ENCODE results near the gene RNF217.
A peak's percentile ranks its signal among the peaks of the same experiment; 100 is the strongest.
"Not testable (repeated sequence)": the region's sequence is repeated elsewhere in the genome, so short reads cannot be mapped to it uniquely, and the experiment has no call there.

The RNF217 gene

DNA sequence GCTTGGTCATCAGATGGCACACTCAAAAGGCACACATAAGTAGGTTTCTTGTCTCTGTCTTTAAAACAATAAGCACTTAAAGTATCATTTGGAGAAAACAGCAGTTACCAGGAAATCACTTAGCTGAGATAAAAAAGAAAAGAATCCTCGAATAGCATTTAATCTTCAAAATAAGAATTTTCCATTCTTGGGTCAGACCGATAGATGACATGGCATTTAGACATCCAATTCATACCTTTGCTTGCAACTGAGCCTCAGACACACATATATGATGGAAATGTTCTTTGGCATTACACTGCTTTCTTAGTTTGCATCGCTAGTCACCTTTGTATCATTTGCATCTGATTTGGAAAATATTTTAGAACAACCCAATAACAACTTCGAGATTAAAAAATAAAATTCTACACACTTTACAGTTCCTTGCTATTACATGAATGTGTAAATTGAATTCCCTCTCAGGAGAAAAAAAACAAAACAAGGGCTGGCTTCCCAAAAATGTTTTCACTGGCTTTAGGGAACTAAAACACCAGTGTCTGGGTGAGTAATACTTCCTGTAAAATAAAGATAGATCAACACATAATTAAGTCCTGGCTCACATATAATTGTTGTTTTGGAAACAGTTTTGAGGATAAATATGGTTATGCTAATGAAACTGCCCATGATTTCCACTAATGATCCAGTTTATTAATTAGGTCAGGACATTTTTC, 1.3 kb upstream of the RNF217 start:
- peak overlapping the region in 5 of 11 experiments; percentile 32 to 74 (median 67); a peak in 9 of 22 replicates for H3K27ac ChIP-seq
- TF ChIP-seq Cebpa-rat (IDR thresholded peaks at IDR 0.05): no peak
- H3K9me3 ChIP-seq (replicated peaks in 1 of 11): peaks cover 0 to 24% (median 17%) of the 10 kb centered on the region in 11 experiments; a peak in 18 of 22 replicates
- H3K4me1 ChIP-seq: peaks cover 0 to 70% (median 20%) of the 10 kb centered on the region in 10 experiments; a peak in 13 of 20 replicates
- H3K9ac ChIP-seq: peak overlapping the region in 3 of 11 experiments; percentile 2 to 43 (median 10); a peak in 3 of 22 replicates
- H3K27me3 ChIP-seq: no peaks in the 10 kb centered on the region
- no peak overlapping the region for H3K4me3 ChIP-seq
- H4K20me1 ChIP-seq: no peaks in the 10 kb centered on the region
- no peaks in the 10 kb centered on the region for H3K36me3 ChIP-seq
- H3K4me2 ChIP-seq: peak overlapping the region in 6 of 11 experiments; percentile 32 to 84 (median 66); a peak in 12 of 22 replicates

DNA sequence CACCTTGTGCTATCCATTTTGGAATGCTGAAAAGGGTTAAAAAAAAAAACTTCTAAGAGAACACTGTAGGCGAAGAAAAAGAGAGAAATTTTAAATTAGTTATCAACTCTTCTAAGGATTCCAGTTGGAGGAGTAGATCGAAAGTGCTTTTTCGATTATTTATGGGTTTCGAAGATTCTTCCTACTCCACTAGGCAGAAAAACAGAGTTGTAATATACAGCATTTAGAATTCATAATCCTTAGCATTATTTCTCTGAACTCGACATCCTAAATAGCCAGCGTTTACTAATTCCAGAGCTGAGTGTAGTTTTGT, 817 bp upstream of the RNF217 start:
- Histone ChIP-seq H3K27ac (peak overlapping the region in 5 of 11 experiments; percentile 32 to 74 (median 67); a peak in 9 of 22 replicates), H3K4me2 (peak overlapping the region in 6 of 11 experiments; percentile 32 to 84 (median 66); a peak in 12 of 22 replicates), H3K27me3 (no peaks in the 10 kb centered on the region), H3K36me3 (no peaks in the 10 kb centered on the region), H3K4me3 (no peak overlapping the region), H3K4me1 (peaks cover 0 to 70% (median 20%) of the 10 kb centered on the region in 10 experiments; a peak in 13 of 20 replicates), H3K9me3 (replicated peaks in 1 of 11) (peaks cover 0 to 20% (median 17%) of the 10 kb centered on the region in 11 experiments; a peak in 18 of 22 replicates), H3K9ac (peak overlapping the region in 3 of 11 experiments; percentile 2 to 43 (median 10); a peak in 3 of 22 replicates), H4K20me1 (no peaks in the 10 kb centered on the region)
- no peak for TF ChIP-seq Cebpa-rat (IDR thresholded peaks at IDR 0.05)

DNA sequence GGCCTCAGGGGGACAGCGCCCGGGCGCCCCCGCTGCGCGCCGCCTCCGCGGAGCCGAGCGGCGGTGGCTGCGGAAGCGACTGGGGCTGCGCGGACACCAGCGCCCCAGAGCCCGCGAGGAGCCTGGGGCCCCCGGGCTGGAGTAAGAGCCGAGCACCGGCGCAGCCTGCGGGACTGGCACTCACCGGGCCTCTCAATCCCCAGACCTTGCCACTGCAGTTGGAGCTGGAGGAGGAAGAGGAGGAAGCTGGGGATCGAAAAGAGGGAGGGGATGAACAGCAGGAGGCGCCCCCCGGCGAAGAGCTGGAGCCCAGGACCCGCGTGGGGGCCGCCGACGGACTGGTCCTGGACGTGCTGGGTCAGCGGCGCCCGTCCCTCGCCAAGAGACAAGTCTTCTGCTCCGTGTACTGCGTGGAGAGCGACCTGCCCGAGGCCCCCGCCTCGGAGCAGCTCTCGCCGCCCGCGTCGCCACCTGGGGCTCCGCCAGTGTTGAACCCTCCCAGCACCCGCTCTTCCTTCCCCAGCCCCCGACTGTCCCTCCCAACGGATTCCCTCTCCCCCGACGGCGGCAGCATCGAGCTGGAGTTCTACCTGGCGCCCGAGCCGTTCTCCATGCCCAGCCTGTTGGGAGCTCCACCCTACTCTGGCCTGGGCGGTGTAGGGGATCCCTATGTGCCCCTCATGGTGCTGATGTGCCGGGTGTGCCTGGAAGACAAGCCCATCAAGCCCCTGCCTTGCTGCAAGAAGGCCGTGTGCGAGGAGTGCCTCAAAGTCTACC, 590 bp downstream of the RNF217 start:
- TF ChIP-seq Cebpa-rat (IDR thresholded peaks at IDR 0.05): no peak
- H3K4me3 ChIP-seq: no peak overlapping the region
- no peak overlapping the region for H3K9ac ChIP-seq
- H3K27me3 ChIP-seq: no peaks in the 10 kb centered on the region
- H3K9me3 ChIP-seq (replicated peaks in 1 of 11): peaks cover 0 to 20% (median 17%) of the 10 kb centered on the region in 11 experiments; a peak in 18 of 22 replicates
- H3K36me3 ChIP-seq: no peaks in the 10 kb centered on the region
- H3K4me1 ChIP-seq: peaks cover 0 to 68% (median 20%) of the 10 kb centered on the region in 10 experiments; a peak in 13 of 20 replicates
- no peaks in the 10 kb centered on the region for H4K20me1 ChIP-seq
- peak overlapping the region in 4 of 11 experiments; percentile 59 to 74 (median 68); a peak in 5 of 22 replicates for H3K27ac ChIP-seq
- H3K4me2 ChIP-seq: peak overlapping the region in 3 of 11 experiments; percentile 35 to 84 (median 61); a peak in 4 of 22 replicates

DNA sequence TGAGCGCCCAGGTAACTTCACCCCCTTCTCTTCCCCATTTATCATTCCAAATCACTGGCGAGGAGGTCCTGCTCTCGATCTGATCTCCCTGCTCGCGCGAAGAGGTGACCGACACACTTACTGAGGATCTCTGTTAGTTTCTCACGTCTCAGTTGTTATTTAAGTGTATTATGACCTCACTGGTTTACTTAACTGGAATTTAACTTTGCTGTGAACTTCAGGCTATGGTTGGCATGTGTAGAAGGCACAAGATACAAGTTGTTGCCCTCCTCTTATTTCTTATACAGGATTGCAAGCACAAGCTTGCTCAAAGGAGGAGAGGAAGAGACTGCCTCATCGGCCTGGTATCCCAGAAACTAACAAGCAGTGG, 1.2 kb downstream of the RNF217 start:
- 0 out of 22 replicates have a peak overlapping the region, but pooled peaks of 2 of the 11 experiments have one; percentile 14 to 16 for H3K9ac ChIP-seq
- H3K27me3 ChIP-seq: no peaks in the 10 kb centered on the region
- peak overlapping the region in 4 of 11 experiments; percentile 17 to 69 (median 56); a peak in 3 of 22 replicates for H3K27ac ChIP-seq

DNA sequence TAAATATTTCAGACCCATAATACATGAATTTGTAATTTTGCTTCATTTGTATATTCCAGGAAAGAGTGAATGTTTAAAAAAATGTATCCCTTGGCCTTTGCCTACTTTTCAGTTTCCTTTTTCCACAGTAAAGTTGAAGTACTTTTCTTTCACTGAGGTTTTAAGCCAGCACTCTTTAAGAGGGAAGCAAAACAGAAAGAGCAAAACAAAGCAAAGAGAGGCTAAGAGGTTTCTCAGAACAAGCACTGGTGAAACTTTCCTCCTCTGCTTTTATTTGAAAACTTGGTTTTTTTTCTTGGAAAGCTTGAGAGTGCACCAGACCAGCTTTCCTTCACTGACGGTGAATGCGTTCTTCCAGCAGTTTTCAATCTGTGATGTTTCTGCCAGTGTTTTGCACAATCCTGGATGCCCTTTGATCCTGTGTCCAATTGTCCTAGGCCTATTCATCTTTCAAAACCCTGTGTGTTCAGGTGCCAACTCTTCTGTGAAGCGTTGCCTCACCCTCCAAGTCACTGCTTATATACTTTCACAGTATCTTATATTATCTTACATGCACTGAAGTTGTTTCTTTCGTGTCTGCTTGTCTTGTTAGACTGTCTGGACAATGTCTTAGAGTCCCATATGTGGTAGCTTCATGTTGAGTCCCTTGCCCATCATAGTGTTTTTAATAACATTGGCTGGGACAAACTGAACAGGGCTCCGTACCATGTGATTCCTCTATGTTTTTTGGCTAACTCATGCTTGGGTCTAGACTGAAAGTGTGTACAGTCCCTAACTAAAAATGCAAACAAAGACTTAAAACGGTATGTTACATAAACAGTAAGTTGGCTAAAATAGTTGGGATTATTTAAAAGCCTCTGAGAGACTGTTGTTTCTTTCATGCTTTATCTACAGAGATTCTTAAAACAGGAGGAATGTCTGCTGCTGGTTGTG, 1.9 kb downstream of the RNF217 start:
- Histone ChIP-seq H3K4me1 (peaks cover 0 to 56% (median 14%) of the 10 kb centered on the region in 10 experiments; a peak in 11 of 20 replicates), H3K4me3 (no peak overlapping the region), H3K9ac (peak overlapping the region in 2 of 11 experiments; percentile 16 to 51; a peak in 2 of 22 replicates), H3K36me3 (no peaks in the 10 kb centered on the region), H3K9me3 (replicated peaks in 1 of 11) (peaks cover 0 to 20% (median 17%) of the 10 kb centered on the region in 11 experiments; a peak in 18 of 22 replicates), H3K4me2 (peak overlapping the region in 4 of 11 experiments; percentile 12 to 84 (median 48); a peak in 5 of 22 replicates), H3K27ac (peak overlapping the region in 3 of 11 experiments; percentile 17 to 61 (median 28); a peak in 4 of 22 replicates), H4K20me1 (no peaks in the 10 kb centered on the region), H3K27me3 (no peaks in the 10 kb centered on the region)
- no peak for TF ChIP-seq Cebpa-rat (IDR thresholded peaks at IDR 0.05)

More for the DNA sequence above, 1.2 kb downstream of the RNF217 start:
- H3K4me3 ChIP-seq: no peak overlapping the region
- no peak for TF ChIP-seq Cebpa-rat (IDR thresholded peaks at IDR 0.05)
- peaks cover 0 to 63% (median 19%) of the 10 kb centered on the region in 10 experiments; a peak in 13 of 20 replicates for H3K4me1 ChIP-seq
- peak overlapping the region in 3 of 11 experiments; percentile 35 to 84 (median 61); a peak in 4 of 22 replicates for H3K4me2 ChIP-seq
- peaks cover 0 to 20% (median 17%) of the 10 kb centered on the region in 11 experiments; a peak in 18 of 22 replicates for H3K9me3 ChIP-seq (replicated peaks in 1 of 11)
- H3K36me3 ChIP-seq: no peaks in the 10 kb centered on the region
- no peaks in the 10 kb centered on the region for H4K20me1 ChIP-seq

DNA sequence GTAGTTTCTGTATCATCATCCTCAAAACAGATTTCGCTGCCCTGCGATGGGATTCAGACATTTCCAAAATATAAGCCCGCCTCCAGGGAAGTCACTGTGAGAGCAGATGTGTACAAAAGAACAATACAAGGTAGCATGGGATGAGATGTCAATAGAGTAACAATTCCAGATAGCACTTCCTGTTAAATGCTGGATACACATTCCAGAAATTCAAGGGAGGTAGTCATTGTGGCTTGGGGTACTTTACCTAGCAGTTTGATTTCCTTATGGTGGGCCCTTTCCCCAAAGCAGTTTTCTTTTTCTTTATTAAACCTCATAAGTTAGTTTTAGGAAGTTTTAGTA, 2.5 kb downstream of the RNF217 start:
- Histone ChIP-seq H3K9ac (no peak overlapping the region), H3K4me3 (no peak overlapping the region), H4K20me1 (no peaks in the 10 kb centered on the region), H3K4me1 (peaks cover 0 to 52% (median 14%) of the 10 kb centered on the region in 10 experiments; a peak in 11 of 20 replicates), H3K27ac (no peak overlapping the region; a peak in 1 of 22 replicates), H3K36me3 (no peaks in the 10 kb centered on the region), H3K4me2 (peak overlapping the region in 2 of 11 experiments; percentile 61 to 84; a peak in 4 of 22 replicates), H3K9me3 (replicated peaks in 1 of 11) (peaks cover 0 to 20% (median 17%) of the 10 kb centered on the region in 11 experiments; a peak in 18 of 22 replicates), H3K27me3 (no peaks in the 10 kb centered on the region)
- no peak for TF ChIP-seq Cebpa-rat (IDR thresholded peaks at IDR 0.05)

DNA sequence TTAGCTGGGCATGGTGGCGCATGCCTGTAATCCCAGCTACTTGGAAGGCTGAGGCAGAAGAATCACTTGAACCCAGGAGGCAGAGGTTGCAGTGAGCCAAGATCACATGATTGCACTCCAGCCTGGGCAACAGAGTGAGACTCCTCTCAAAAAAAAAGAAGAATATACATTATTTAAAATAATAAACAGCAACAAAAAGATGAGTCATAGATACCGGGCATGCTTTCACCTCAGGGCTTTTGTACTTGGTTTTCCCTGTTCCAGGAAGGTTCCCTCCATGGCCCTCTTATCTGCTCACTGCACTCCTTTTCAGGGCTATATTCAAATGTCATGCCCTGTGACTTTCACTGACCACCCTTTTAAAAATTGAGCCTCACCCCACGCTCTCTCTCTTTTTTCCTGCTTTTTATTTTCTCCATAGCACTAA, 3.2 kb downstream of the RNF217 start:
- H3K27ac ChIP-seq, H3K4me3 ChIP-seq, H3K36me3 ChIP-seq, H4K20me1 ChIP-seq, H3K9ac ChIP-seq, H3K27me3 ChIP-seq, H3K4me2 ChIP-seq: not testable (repeated sequence)
- Histone ChIP-seq H3K9me3 (replicated peaks in 1 of 11) (peaks cover 0 to 20% (median 17%) of the 10 kb centered on the region in 11 experiments; a peak in 18 of 22 replicates), H3K4me1 (peaks cover 0 to 45% (median 13%) of the 10 kb centered on the region in 10 experiments; a peak in 11 of 20 replicates)

DNA sequence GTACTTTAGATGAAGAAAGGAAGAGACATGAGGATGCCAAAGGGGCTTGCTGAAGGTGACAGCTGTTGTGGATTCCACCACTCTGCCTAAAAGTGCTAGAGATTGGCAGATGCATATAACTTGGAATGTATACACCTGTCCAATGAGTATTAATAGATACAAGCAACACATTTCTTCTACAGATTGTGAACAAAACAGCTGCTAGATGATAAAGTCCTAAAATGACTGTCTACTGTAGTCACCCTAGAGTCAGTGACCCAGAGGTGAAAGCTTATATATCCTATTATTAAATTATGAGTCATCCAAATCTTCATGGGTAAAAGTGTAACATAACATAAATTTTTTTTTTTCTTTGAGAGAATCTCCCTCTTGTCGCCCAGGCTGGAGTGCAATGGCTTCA, 5.2 kb downstream of the RNF217 start:
- no peaks in the 10 kb centered on the region for H3K27me3 ChIP-seq
- H3K4me1 ChIP-seq: peaks cover 0 to 26% (median 0%) of the 10 kb centered on the region in 10 experiments; a peak in 6 of 20 replicates
- peaks cover 0 to 11% (median 9%) of the 10 kb centered on the region in 11 experiments; a peak in 18 of 22 replicates for H3K9me3 ChIP-seq (replicated peaks in 1 of 11)
- no peak overlapping the region for H3K27ac ChIP-seq
- no peaks in the 10 kb centered on the region for H3K36me3 ChIP-seq
- no peak for TF ChIP-seq Cebpa-rat (IDR thresholded peaks at IDR 0.05)
- no peak overlapping the region for H3K9ac ChIP-seq
- H3K4me3 ChIP-seq: no peak overlapping the region
- H3K4me2 ChIP-seq: no peak overlapping the region
- no peaks in the 10 kb centered on the region for H4K20me1 ChIP-seq
